Neuronal stem cell (in vitro differentiated cells): Measurements from ENCODE around the gene COMMD7.
A peak's percentile ranks its signal among the peaks of the same experiment; 100 is the strongest.

Experiments used
- DNase-seq: peaks from one replicate; pipeline ENCODE4 v3.0.0-alpha.2; 2013; ENCODE audit warnings: low spot score
- H2AFZ ChIP-seq: one replicate; pipeline ENCODE4 v1.6.1; 2013; ENCODE audit warnings: mild to moderate bottlenecking, low read length, inconsistent platforms
- H2AK5ac ChIP-seq: 2 replicates; pipeline ENCODE4 v1.6.1; 2013; ENCODE audit warnings: low read depth, mild to moderate bottlenecking, inconsistent platforms, low read length, moderate library complexity, mixed read lengths
- H2BK120ac ChIP-seq: 2 replicates; pipeline ENCODE4 v1.6.1; 2013; ENCODE audit warnings: low read depth, mild to moderate bottlenecking, inconsistent platforms, low read length, moderate library complexity, mixed read lengths
- H2BK12ac ChIP-seq: one replicate; pipeline ENCODE4 v1.6.1; 2013; ENCODE audit warnings: low read length, inconsistent platforms
- H2BK15ac ChIP-seq: 2 replicates; pipeline ENCODE4 v1.6.1; 2013; ENCODE audit warnings: mild to moderate bottlenecking, low read length, inconsistent platforms, mixed read lengths
- H2BK5ac ChIP-seq: one replicate; pipeline ENCODE4 v1.6.1; 2013; ENCODE audit warnings: inconsistent platforms, mild to moderate bottlenecking, low read length, moderate library complexity
- H3K14ac ChIP-seq: one replicate; pipeline ENCODE4 v1.6.1; 2013; ENCODE audit warnings: low read length, inconsistent platforms
- H3K18ac ChIP-seq: 2 replicates; pipeline ENCODE4 v1.6.1; 2013; ENCODE audit warnings: low read length, inconsistent platforms
- H3K23ac ChIP-seq: 2 replicates; pipeline ENCODE4 v1.6.1; 2013; ENCODE audit warnings: low read depth, mild to moderate bottlenecking, mixed read lengths, low read length, inconsistent platforms; ENCODE audit not compliant: poor library complexity
- H3K27ac ChIP-seq: replicated peaks from 3 replicates; pipeline ENCODE4 v1.5.1; 2013; ENCODE audit warnings: low read length, inconsistent platforms
- H3K27me3 ChIP-seq, 3 experiments: 2 replicates each; pipeline ENCODE4 v1.6.1; 2013; ENCODE audit warnings: low read length in 3 of 3, mild to moderate bottlenecking in 2 of 3, inconsistent platforms in 1 of 3, low read depth in 1 of 3, mixed read lengths in 1 of 3, moderate library complexity in 1 of 3; ENCODE audit not compliant: control insufficient read depth in 3 of 3, insufficient read depth in 3 of 3
- H3K36me3 ChIP-seq, 2 donors: replicated peaks in 1 of 2; 2 replicates each; pipeline ENCODE4 v1.6.1; 2013; ENCODE audit warnings: low read length in 2 of 2; ENCODE audit not compliant: control insufficient read depth in 2 of 2, insufficient read depth in 2 of 2
- H3K4ac ChIP-seq: 2 replicates; pipeline ENCODE4 v1.6.1; 2013; ENCODE audit warnings: inconsistent platforms, mild to moderate bottlenecking, low read length, moderate library complexity
- H3K4me1 ChIP-seq, 2 donors: 1 replicate in 1 of 2; 2 replicates in 1 of 2; pipeline ENCODE4 v1.6.1; 2013; ENCODE audit warnings: low read length in 2 of 2, low read depth in 1 of 2; ENCODE audit not compliant: control insufficient read depth in 2 of 2, insufficient read depth in 1 of 2
- H3K4me2 ChIP-seq: one replicate; pipeline ENCODE4 v1.6.1; 2013; ENCODE audit warnings: mild to moderate bottlenecking, low read length, inconsistent platforms; ENCODE audit not compliant: insufficient read depth, poor library complexity, severe bottlenecking
- H3K4me3 ChIP-seq, 2 donors: 2 replicates each; pipeline ENCODE4 v1.5.1; 2013; ENCODE audit warnings: low read length in 2 of 2, mild to moderate bottlenecking in 2 of 2, inconsistent platforms in 1 of 2, moderate library complexity in 1 of 2
- H3K79me1 ChIP-seq: one replicate; pipeline ENCODE4 v1.6.1; 2013; ENCODE audit warnings: low read depth, mild to moderate bottlenecking, inconsistent platforms, low read length, moderate library complexity
- H3K9ac ChIP-seq: one replicate; pipeline ENCODE4 v1.6.1; 2013; ENCODE audit warnings: mild to moderate bottlenecking, low read depth, low read length, inconsistent platforms; ENCODE audit not compliant: poor library complexity
- H3K9me3 ChIP-seq, 2 donors: replicated peaks in 1 of 2; 2 replicates each; pipeline versions ENCODE3 to v1.6.1; 2013; ENCODE audit warnings: low read length in 2 of 2, mild to moderate bottlenecking in 2 of 2, inconsistent platforms in 1 of 2, low read depth in 1 of 2, mixed read lengths in 1 of 2, moderate library complexity in 1 of 2; ENCODE audit not compliant: control insufficient read depth in 2 of 2, insufficient read depth in 1 of 2
- H4K8ac ChIP-seq: one replicate; pipeline ENCODE4 v1.6.1; 2013; ENCODE audit warnings: low read depth, mild to moderate bottlenecking, inconsistent platforms, low read length, moderate library complexity
- H4K91ac ChIP-seq: one replicate; pipeline ENCODE4 v1.6.1; 2013; ENCODE audit warnings: low read length, low read depth, mild to moderate bottlenecking, inconsistent platforms; ENCODE audit not compliant: poor library complexity
- WGBS, 2 donors: extraction: QIAGEN DNeasy Blood & Tissue Kit; methylation state at CpG; one replicate each; pipeline ENCODE4 v1.1.7; 2013; ENCODE audit warnings: missing lambda C conversion rate in 2 of 2, mixed read lengths in 1 of 2; ENCODE audit not compliant: insufficient read length in 2 of 2, insufficient replicate concordance in 1 of 2; ENCODE audit errors: extremely low coverage in 2 of 2; 5-methylcytosine and 5-hydroxymethylcytosine counted together

The COMMD7 gene

DNA sequence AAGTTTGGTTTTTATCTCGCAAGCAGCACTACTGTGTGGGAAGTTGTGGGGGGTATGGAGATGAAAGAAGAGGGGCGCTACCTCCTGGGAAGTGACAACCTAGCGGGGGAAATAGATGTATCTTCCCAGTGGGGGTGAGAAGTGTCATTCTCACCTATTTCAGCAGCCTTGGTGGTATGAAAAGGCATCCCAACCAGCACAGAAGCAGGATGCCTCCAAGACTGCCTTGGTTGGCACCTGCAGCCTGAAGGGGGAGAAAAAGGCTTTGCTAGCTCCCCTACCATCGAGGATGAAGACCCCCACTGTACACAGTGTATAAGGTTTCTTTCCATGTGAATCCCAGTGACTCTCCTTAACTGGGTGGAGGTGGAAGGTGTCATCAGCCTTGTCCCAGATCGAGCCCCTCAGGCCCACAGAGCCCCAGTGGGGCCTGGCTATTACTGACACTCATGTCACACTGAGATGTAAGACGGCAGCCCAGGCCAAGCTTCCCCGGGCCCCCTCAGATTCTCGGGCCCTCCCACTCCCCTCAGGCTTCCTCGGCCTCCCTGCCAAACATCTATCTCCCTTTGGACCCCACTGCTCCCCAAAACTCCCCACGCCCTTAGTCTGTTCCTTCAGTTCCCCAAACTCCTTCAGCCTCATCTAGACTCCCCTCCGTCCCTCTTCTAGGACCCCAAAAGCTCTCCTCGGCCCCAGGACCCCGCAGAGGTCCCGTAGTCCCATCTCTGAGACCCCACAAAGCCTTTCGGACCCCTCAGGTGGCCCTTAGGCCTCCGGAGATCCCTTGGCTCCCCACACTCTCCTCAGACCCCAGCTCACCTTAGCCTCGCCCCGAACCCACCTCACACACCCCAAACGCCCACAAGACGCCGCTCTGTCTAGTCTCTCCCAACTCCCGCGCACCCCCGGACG is 688 bp downstream of the COMMD7 start:
- H3K9me3 ChIP-seq, result no peaks in the 10 kb centered on the region
- peak overlapping the region; percentile 71 for H3K14ac ChIP-seq
- peaks cover 8 to 13% of the 10 kb centered on the region in 2 donors for H3K4me1 ChIP-seq
- H3K27ac ChIP-seq, result no peak overlapping the region
- no peak overlapping the region for H4K8ac ChIP-seq
- H2AK5ac ChIP-seq, result peak overlapping the region; percentile 15
- no peaks in the 10 kb centered on the region for H3K36me3 ChIP-seq
- H3K27me3 ChIP-seq, result no peaks in the 10 kb centered on the region
- H3K79me1 ChIP-seq, result peaks cover 7% of the 10 kb centered on the region
- WGBS, 2 donors, result no CpG with 5 or more reads among the region's 25 CpGs
- H3K9ac ChIP-seq, result peak overlapping the region; percentile 90
- peak overlapping the region; percentile 97 for H3K18ac ChIP-seq
- no peak overlapping the region for H3K4ac ChIP-seq
- H3K4me2 ChIP-seq, result peak overlapping the region; percentile 89
- H2BK15ac ChIP-seq, result peak overlapping the region; percentile 74
- peak overlapping the region; percentile 57 for H2BK120ac ChIP-seq
- H3K4me3 ChIP-seq, result peak overlapping the region; percentile 84 to 87
- H3K23ac ChIP-seq, result no peak overlapping the region
- DNase-seq, result no peak
- peak overlapping the region; percentile 95 for H2AFZ ChIP-seq
- H4K91ac ChIP-seq, result no peak overlapping the region
- H2BK12ac ChIP-seq, result no peak overlapping the region
- peak overlapping the region; percentile 60 for H2BK5ac ChIP-seq

GRCh38 chr20:32741151-32741550 is 2.1 kb downstream of the COMMD7 start:
- Histone ChIP-seq H2BK5ac (no peak overlapping the region), H4K8ac (no peak overlapping the region), H3K36me3 (no peaks in the 10 kb centered on the region), H2BK120ac (no peak overlapping the region), H4K91ac (no peak overlapping the region), H3K9me3 (no peaks in the 10 kb centered on the region), H2BK15ac (no peak overlapping the region), H3K79me1 (peaks cover 7% of the 10 kb centered on the region), H3K4me1 (peaks cover 8 to 13% of the 10 kb centered on the region in 2 donors), H2AFZ (no peak overlapping the region), H2AK5ac (no peak overlapping the region), H3K9ac (no peak overlapping the region), H3K4me3 (no peak overlapping the region), H3K18ac (no peak overlapping the region), H3K14ac (no peak overlapping the region), H3K27ac (no peak overlapping the region), H3K27me3 (no peaks in the 10 kb centered on the region), H3K4ac (no peak overlapping the region), H2BK12ac (no peak overlapping the region), H3K4me2 (no peak overlapping the region), H3K23ac (no peak overlapping the region)
- no CpG with 5 or more reads among the region's 5 CpGs for WGBS, 2 donors
- DNase-seq, result no peak

DNA sequence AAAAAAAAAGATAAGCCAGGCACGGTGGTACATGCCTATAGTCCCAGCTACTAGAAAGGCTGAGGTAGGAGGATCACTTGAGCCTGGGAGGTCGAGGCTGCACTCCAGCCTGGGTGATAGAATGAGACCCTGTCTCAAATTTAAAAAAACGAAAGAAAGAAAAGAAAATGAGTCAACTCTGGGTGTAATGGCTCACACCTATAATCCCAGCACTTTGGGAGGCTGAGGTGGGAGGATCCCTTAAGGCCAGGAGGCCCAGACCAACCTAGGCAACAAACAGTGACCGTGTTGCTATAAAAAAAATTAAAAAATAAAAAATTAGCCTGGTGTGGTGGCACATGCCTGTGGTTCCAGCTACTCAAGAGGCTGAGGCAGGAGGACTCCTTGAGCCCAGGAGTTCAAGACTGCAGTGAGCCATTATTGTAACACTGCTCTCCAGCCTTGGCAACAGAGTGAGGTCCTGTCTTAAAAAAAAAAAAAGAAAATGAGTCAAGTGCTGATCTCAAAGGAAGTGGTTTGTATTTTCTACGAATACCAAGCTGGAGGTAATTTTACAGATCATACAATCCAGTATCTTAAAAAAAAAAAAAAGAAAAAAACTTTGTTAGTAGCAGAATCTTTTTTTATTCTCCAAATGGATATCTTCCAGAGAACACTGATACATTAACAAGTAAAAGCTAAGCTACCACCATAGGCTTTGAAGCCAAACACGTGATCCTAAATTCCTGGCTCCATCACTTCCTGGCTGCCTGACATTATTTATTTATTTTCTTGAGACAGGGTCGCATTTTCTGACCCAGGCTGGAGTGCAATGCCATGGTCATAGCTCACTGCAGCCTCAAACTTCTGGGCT is 5.7 kb downstream of the COMMD7 start:
- Histone ChIP-seq H3K14ac (no peak overlapping the region), H3K27me3 (no peaks in the 10 kb centered on the region), H3K4me1 (peaks cover 2 to 4% of the 10 kb centered on the region in 2 donors), H3K36me3 (peaks cover 0 to 2% of the 10 kb centered on the region in 2 donors), H3K27ac (no peak overlapping the region), H3K4me3 (no peak overlapping the region), H3K4me2 (no peak overlapping the region), H4K91ac (no peak overlapping the region), H3K4ac (no peak overlapping the region), H3K9me3 (no peaks in the 10 kb centered on the region), H2BK15ac (no peak overlapping the region), H3K23ac (no peak overlapping the region), H2BK12ac (no peak overlapping the region), H3K79me1 (peaks cover 4% of the 10 kb centered on the region), H2BK5ac (no peak overlapping the region), H4K8ac (no peak overlapping the region), H3K18ac (no peak overlapping the region), H2AFZ (no peak overlapping the region), H2AK5ac (no peak overlapping the region), H2BK120ac (no peak overlapping the region), H3K9ac (no peak overlapping the region)
- no CpG with 5 or more reads among the region's 7 CpGs for WGBS, 2 donors
- no peak for DNase-seq

- Histone ChIP-seq H3K79me1 (no peaks in the 10 kb centered on the region), H3K27ac (no peak overlapping the region), H3K14ac (no peak overlapping the region), H2BK5ac (no peak overlapping the region), H3K27me3 (no peaks in the 10 kb centered on the region), H3K4me2 (no peak overlapping the region), H2AK5ac (no peak overlapping the region), H2BK12ac (no peak overlapping the region), H2AFZ (no peak overlapping the region), H3K4me1 (no peaks in the 10 kb centered on the region), H3K4me3 (no peak overlapping the region), H4K8ac (no peak overlapping the region), H2BK120ac (no peak overlapping the region), H2BK15ac (no peak overlapping the region), H3K36me3 (peaks cover 0 to 8% of the 10 kb centered on the region in 2 donors), H4K91ac (no peak overlapping the region), H3K4ac (no peak overlapping the region), H3K18ac (no peak overlapping the region), H3K9ac (no peak overlapping the region), H3K23ac (no peak overlapping the region), H3K9me3 (no peaks in the 10 kb centered on the region)
- DNase-seq, result no peak
- no CpG with 5 or more reads among the region's 4 CpGs for WGBS, 2 donors
Measured at GRCh38 chr20:32731882-32732266, 11.4 kb downstream of the COMMD7 start.
